NK-92 (cell line): ENCODE results near the gene PATE2.

Source experiments
- DNase-seq: peaks from one replicate; lab custom pipeline; 2025; ENCODE audit not compliant: unreplicated experiment; lab: John Stamatoyannopoulos, UW

PATE2 gene

GRCh38 chr11:125778728-125779127 lies at the start of gene PATE2:
Gene PATE2, minus strand, starts transcription at chr11:125778828. Its CDS starts 55 bp downstream, at chr11:125778773.
- DNase-seq: no peak

- DNase-seq: no peak
Observed at GRCh38 chr11:125807909-125808308, 29.3 kb upstream of the PATE2 start.

GRCh38 chr11:125802387-125802786 lies 23.8 kb upstream of the PATE2 start:
- DNase-seq: no peak

- DNase-seq: no peak
Observed at GRCh38 chr11:125799808-125800207, 21.2 kb upstream of the PATE2 start.

GRCh38 chr11:125797641-125798040 lies 19.0 kb upstream of the PATE2 start:
- DNase-seq: no peak

GRCh38 chr11:125790825-125791224 lies 12.2 kb upstream of the PATE2 start:
- no peak for DNase-seq

GRCh38 chr11:125787827-125788226 lies 9.2 kb upstream of the PATE2 start, which contains the start of gene PATE3:
Gene PATE3, plus strand, starts transcription at chr11:125788127. Its CDS starts 25 bp downstream, at chr11:125788152.
- no peak for DNase-seq

- no peak for DNase-seq
Observed at GRCh38 chr11:125784678-125785077, 6.0 kb upstream of the PATE2 start.

GRCh38 chr11:125777309-125777708 lies 1.3 kb downstream of the PATE2 start:
- DNase-seq: no peak

GRCh38 chr11:125773516-125773915 lies 5.1 kb downstream of the PATE2 start:
- no peak for DNase-seq

GRCh38 chr11:125772834-125773505 lies 5.7 kb downstream of the PATE2 start:
- DNase-seq: no peak

GRCh38 chr11:125770583-125770982 lies 8.0 kb downstream of the PATE2 start:
- DNase-seq: no peak

GRCh38 chr11:125768336-125769046 lies 10.1 kb downstream of the PATE2 start:
- no peak for DNase-seq

- DNase-seq: no peak
Observed at GRCh38 chr11:125766251-125766650, 12.4 kb downstream of the PATE2 start.

GRCh38 chr11:125763483-125763882 lies 15.1 kb downstream of the PATE2 start:
- DNase-seq: no peak

GRCh38 chr11:125762445-125762844 lies 16.2 kb downstream of the PATE2 start:
- DNase-seq: no peak

- DNase-seq: no peak
Observed at GRCh38 chr11:125756050-125756449, 22.6 kb downstream of the PATE2 start.

GRCh38 chr11:125750629-125751028 lies 28.0 kb downstream of the PATE2 start:
- DNase-seq: no peak

- DNase-seq: no peak
Observed at GRCh38 chr11:125745979-125746378, 32.6 kb downstream of the PATE2 start, which contains the start of gene PATE1. Gene PATE1, plus strand, starts transcription at chr11:125746279. Its CDS starts 26 bp downstream, at chr11:125746305.

- DNase-seq: no peak
Observed at GRCh38 chr11:125743681-125744080, 34.9 kb downstream of the PATE2 start.

GRCh38 chr11:125740617-125741016 lies 38.0 kb downstream of the PATE2 start:
- no peak for DNase-seq

GRCh38 chr11:125728969-125729368 lies 49.7 kb downstream of the PATE2 start:
- no peak for DNase-seq
